Retinal pigment epithelial cell (primary cell): ENCODE measurements around the gene PCA3.

ENCODE experiments used
- DNase-seq: peaks from one replicate; pipeline ENCODE4 v3.0.0-alpha.2; 2010; ENCODE audit warnings: low read depth
- H3K4me3 ChIP-seq: 2 replicates; pipeline ENCODE4 v1.5.1; 2011; ENCODE audit warnings: mild to moderate bottlenecking, low read length, control low read depth, moderate library complexity
- CTCF ChIP-seq: conservative IDR thresholded peaks from 2 replicates; pipeline ENCODE4 v1.5.1; 2011; ENCODE audit warnings: low read depth, low read length, control low read depth, inconsistent platforms

PCA3 gene

GRCh38 chr9:76784881-76785280, 20.6 kb downstream of the PCA3 start:
- no peak overlapping the region for H3K4me3 ChIP-seq
- no peak for TF ChIP-seq CTCF
- no peak for DNase-seq

GRCh38 chr9:76785501-76785900, 21.3 kb downstream of the PCA3 start:
- H3K4me3 ChIP-seq = no peak overlapping the region
- TF ChIP-seq CTCF = no peak
- DNase-seq = no peak

GRCh38 chr9:76787677-76788076, 23.4 kb downstream of the PCA3 start:
- TF ChIP-seq CTCF = no peak
- DNase-seq = no peak

GRCh38 chr9:76789840-76790239, 25.6 kb downstream of the PCA3 start:
- no peak for DNase-seq
- no peak for TF ChIP-seq CTCF
- no peak overlapping the region for H3K4me3 ChIP-seq

More at GRCh38 chr9:76787677-76788076, 23.4 kb downstream of the PCA3 start:
- H3K4me3 ChIP-seq = no peak overlapping the region

- H3K4me3 ChIP-seq = no peak overlapping the region
- no peak for TF ChIP-seq CTCF
- no peak for DNase-seq
Measured at GRCh38 chr9:76793784-76794431, 29.7 kb downstream of the PCA3 start.

GRCh38 chr9:76796296-76796695, 32.1 kb downstream of the PCA3 start:
- DNase-seq = no peak
- H3K4me3 ChIP-seq = no peak overlapping the region
- TF ChIP-seq CTCF = no peak

GRCh38 chr9:76798527-76798926, 34.3 kb downstream of the PCA3 start:
- no peak overlapping the region for H3K4me3 ChIP-seq
- no peak for DNase-seq
- no peak for TF ChIP-seq CTCF
